Adrenal gland (tissue), 12 donors: ENCODE measurements around the gene PRKCE. TPM values are rescaled to one million over a fixed set of nuclear protein-coding genes. Genes with fewer than 3 reads are reported as not detected.

Experiments used
- DNase-seq, 7 donors: peaks; one replicate each; pipeline ENCODE4 v3.0.0-alpha.2; 2019 to 2020
- H3K27ac ChIP-seq, 5 donors: fragments of 200-600 bp; sonication (generic) in 4 of 5; 1 replicate in 3 of 5; 2 replicates in 2 of 5; pipeline versions ENCODE4 v1.5.1 to v1.8.0; 2016 to 2020; ENCODE audit warnings: mild to moderate bottlenecking in 1 of 5
- H3K27me3 ChIP-seq: fragments of 200-600 bp; 2 replicates; pipeline ENCODE4 v1.8.0; 2021
- H3K36me3 ChIP-seq, 2 donors: fragments of 200-600 bp; replicated peaks in 1 of 2; 1 replicate in 1 of 2; 2 replicates in 1 of 2; pipeline versions ENCODE4 v1.5.1 to v1.8.0; 2018 to 2022
- H3K4me1 ChIP-seq, 2 donors: fragments of 200-600 bp; replicated peaks in 1 of 2; 1 replicate in 1 of 2; 2 replicates in 1 of 2; pipeline versions ENCODE4 v1.5.1 to v1.8.0; 2018 to 2021
- H3K4me3 ChIP-seq, 4 donors: fragments of 200-600 bp; sonication (generic) in 3 of 4; one replicate each; pipeline ENCODE4 v1.5.1; 2016 to 2018
- H3K9me3 ChIP-seq, 3 donors: fragments of 200-600 bp; sonication (generic) in 1 of 3; replicated peaks in 1 of 3; 1 replicate in 2 of 3; 2 replicates in 1 of 3; pipeline versions ENCODE4 v1.5.1 to v1.8.0; 2016 to 2021
- POLR2A ChIP-seq, 2 donors: fragments of 450-650 bp; IDR thresholded peaks; one replicate each; pipeline ENCODE4 v1.6.1; 2017; ENCODE audit warnings: antibody characterized with exemption in 2 of 2, mild to moderate bottlenecking in 2 of 2, moderate library complexity in 1 of 2
- WGBS, 4 donors: extraction: QIAGEN DNeasy Blood & Tissue Kit in 2 of 4; methylation state at CpG; one replicate each; pipeline versions ENCODE4 v1.1.5 to v1.1.7; 2013 to 2017; 5-methylcytosine and 5-hydroxymethylcytosine counted together
- intact Hi-C, 2 donors: fragments of 100-400 bp; cut with DNase I; formaldehyde crosslinking; loops; one replicate each; pipeline versions ENCODE4 v1.14.1 to v1.15.0; 2022 to 2023
- polyA plus RNA-seq, 3 donors: library from polyadenylated mRNA; stranded (reverse); fragments of 200-250 nt in 2 of 3; fragments of 350-450 nt in 1 of 3; fragmentation: Illumina TruSeq in 1 of 3; extraction: RNeasy Lipid Tissue Mini Kit (QIAGEN cat#74804) in 1 of 3; gene quantifications; one replicate each; pipeline ENCODE4 v1.2.3, GENCODE V29; 2013 to 2014
- total RNA-seq, 9 donors: library from RNA; depleted of rRNA in 4 of 9; stranded (reverse); fragments of >200 nt in 4 of 9; fragments of 120-200 nt in 1 of 9; fragmentation: NEBNext Ultra II Directional in 1 of 9; extraction: Animal tissue kit (Norgen Biotek cat#: 25700) in 1 of 9; gene quantifications; one replicate each; pipeline versions ENCODE4 v1.1.0 to v1.2.4, GENCODE V29; 2013 to 2023
- TF ChIP-seq, protein P1 (sequence below), 6 experiments: fragments of 450-650 bp in 4 of 6; fragments of 200-600 bp in 2 of 6; sonication (generic) in 1 of 6; IDR thresholded peaks; 1 replicate in 5 of 6; 2 replicates in 1 of 6; pipeline versions ENCODE4 v1.5.1 to v1.8.0; 2016 to 2021; ENCODE audit warnings: antibody characterized with exemption in 6 of 6, mild to moderate bottlenecking in 2 of 6, moderate library complexity in 1 of 6
- donor health status: healthy with polysubstance abuse.
- donor health status: Bipolar disorder and iron deficiency.
- donor health status: DM: yes; HTN: yes; CAD: no.
- donor health status: DM: no; HTN: no; CAD: no.
- donor health status: DM: no; HTN: no; CAD: no.
- donor health status: DM: yes; HTN: yes; CAD: no.

The PRKCE gene
- total and polyA plus RNA-seq, 12 donors = 1.9 to 19.2 (median 8.0) TPM

DNA sequence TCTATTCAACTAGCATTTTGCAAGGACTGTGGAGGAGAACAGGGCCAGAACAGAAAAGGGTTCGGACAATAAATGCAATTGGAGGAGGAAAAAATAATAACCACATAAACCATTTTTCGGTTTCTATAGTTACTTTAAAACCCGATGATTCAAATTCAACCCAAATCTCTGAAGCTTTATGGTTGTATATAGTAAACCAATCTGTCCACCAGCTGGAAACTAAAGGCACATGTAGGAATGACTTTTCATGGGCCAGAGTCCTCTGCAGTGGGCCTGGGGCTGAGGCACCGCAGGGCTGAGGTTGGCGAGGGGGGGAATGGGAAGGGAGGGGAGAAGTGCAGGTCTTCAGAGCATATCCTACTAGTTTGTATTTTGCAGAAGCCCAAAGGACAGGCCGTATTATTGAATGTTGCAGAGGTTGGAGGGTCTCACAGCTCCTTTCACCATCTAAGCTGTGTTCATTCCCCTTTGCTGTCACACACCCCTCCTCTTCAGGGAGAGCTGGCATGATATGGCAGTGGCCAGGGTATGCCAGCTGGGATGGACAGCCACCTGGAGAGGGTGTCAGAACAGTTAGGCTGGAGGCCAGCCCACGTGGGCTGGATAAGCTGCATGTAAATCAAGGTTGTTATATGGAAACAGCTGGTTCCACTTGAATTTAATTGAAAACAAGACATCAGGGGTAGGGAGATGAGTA, 267.1 kb downstream of the PRKCE start:
- no peak for TF ChIP-seq POLR2A (IDR thresholded peaks at IDR 0.05)
- TF ChIP-seq, protein P1, sequence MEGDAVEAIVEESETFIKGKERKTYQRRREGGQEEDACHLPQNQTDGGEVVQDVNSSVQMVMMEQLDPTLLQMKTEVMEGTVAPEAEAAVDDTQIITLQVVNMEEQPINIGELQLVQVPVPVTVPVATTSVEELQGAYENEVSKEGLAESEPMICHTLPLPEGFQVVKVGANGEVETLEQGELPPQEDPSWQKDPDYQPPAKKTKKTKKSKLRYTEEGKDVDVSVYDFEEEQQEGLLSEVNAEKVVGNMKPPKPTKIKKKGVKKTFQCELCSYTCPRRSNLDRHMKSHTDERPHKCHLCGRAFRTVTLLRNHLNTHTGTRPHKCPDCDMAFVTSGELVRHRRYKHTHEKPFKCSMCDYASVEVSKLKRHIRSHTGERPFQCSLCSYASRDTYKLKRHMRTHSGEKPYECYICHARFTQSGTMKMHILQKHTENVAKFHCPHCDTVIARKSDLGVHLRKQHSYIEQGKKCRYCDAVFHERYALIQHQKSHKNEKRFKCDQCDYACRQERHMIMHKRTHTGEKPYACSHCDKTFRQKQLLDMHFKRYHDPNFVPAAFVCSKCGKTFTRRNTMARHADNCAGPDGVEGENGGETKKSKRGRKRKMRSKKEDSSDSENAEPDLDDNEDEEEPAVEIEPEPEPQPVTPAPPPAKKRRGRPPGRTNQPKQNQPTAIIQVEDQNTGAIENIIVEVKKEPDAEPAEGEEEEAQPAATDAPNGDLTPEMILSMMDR (IDR thresholded peaks at IDR 0.05) = no peak
- H3K9me3 ChIP-seq = no peaks in the 10 kb centered on the region
- intact Hi-C loops = no loop called here
- H3K27me3 ChIP-seq = no peaks in the 10 kb centered on the region
- H3K4me1 ChIP-seq = no peaks in the 10 kb centered on the region
- no peak for DNase-seq
- WGBS, 4 donors = 90 to 91% (median 90%) methylated on average over 7 of the region's 7 CpGs
- no peak overlapping the region for H3K4me3 ChIP-seq
- no peaks in the 10 kb centered on the region for H3K36me3 ChIP-seq
- no peak overlapping the region for H3K27ac ChIP-seq

DNA sequence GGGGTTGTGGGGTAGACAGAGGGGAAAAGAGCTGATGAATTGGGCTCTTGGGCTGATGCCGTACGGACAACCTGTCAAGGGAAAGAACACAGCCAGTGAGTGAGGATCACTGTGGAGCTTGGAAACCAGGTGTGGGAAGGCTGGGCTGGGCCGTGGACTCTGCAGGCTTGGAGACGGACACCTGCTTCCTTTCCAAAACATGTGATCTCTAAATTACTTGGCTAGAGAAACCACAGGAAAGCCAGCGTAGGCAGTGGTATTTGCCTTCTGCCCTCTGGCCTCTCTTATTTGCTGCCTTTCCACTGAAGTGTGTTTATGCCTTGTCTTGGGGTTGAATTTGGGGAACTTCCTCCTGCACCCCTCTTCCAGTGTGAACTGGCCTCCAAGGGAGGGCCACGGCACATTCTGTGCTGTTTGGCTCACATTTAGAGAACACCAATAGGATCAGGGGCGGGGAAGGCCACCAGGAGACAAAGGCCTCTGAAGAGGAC, 267.7 kb downstream of the PRKCE start:
- H3K27me3 ChIP-seq = no peaks in the 10 kb centered on the region
- peak overlapping the region in 1 of 5 donors; percentile 8 for H3K27ac ChIP-seq
- H3K4me3 ChIP-seq = no peak overlapping the region
- no peaks in the 10 kb centered on the region for H3K36me3 ChIP-seq
- no peak for DNase-seq
- H3K4me1 ChIP-seq = no peaks in the 10 kb centered on the region
- H3K9me3 ChIP-seq = no peaks in the 10 kb centered on the region
- 71 to 83% (median 78%) methylated on average over 7 of the region's 7 CpGs for WGBS, 4 donors
- TF ChIP-seq POLR2A (IDR thresholded peaks at IDR 0.05) = no peak
- TF ChIP-seq, protein P1 (IDR thresholded peaks at IDR 0.05) = no peak
- intact Hi-C loops = no loop called here

- Histone ChIP-seq H3K9me3 (no peaks in the 10 kb centered on the region), H3K4me3 (no peak overlapping the region), H3K4me1 (no peaks in the 10 kb centered on the region), H3K27me3 (no peaks in the 10 kb centered on the region), H3K36me3 (no peaks in the 10 kb centered on the region), H3K27ac (no peak overlapping the region)
- TF ChIP-seq, protein P1 (IDR thresholded peaks at IDR 0.05) = no peak
- TF ChIP-seq POLR2A (IDR thresholded peaks at IDR 0.05) = no peak
- WGBS, 4 donors = 80 to 88% (median 83%) methylated on average over 3 of the region's 3 CpGs
- DNase-seq = no peak
- intact Hi-C loops = no loop called here
Measured at GRCh38 chr2:45919711-45920111, 268.2 kb downstream of the PRKCE start.

- Histone ChIP-seq H3K4me3 (no peak overlapping the region), H3K36me3 (no peaks in the 10 kb centered on the region), H3K4me1 (no peaks in the 10 kb centered on the region), H3K27me3 (no peaks in the 10 kb centered on the region), H3K27ac (no peak overlapping the region), H3K9me3 (no peaks in the 10 kb centered on the region)
- intact Hi-C loops = no loop called here
- no peak for DNase-seq
- TF ChIP-seq POLR2A (IDR thresholded peaks at IDR 0.05) = no peak
- TF ChIP-seq, protein P1 (IDR thresholded peaks at IDR 0.05) = no peak
Measured at GRCh38 chr2:45921921-45922320, 270.4 kb downstream of the PRKCE start.
